HG02885 (cell line): Measurements from ENCODE around the gene LHX6.
A peak's percentile ranks its signal among the peaks of the same experiment; 100 is the strongest.

Experiments
- ATAC-seq: cut with Tn5 transposase; IDR thresholded peaks from one replicate; pipeline ENCODE4 v1.9.1; 2021; ENCODE audit warnings: mild to moderate bottlenecking; ENCODE audit not compliant: unreplicated experiment, poor library complexity

LHX6 gene

DNA sequence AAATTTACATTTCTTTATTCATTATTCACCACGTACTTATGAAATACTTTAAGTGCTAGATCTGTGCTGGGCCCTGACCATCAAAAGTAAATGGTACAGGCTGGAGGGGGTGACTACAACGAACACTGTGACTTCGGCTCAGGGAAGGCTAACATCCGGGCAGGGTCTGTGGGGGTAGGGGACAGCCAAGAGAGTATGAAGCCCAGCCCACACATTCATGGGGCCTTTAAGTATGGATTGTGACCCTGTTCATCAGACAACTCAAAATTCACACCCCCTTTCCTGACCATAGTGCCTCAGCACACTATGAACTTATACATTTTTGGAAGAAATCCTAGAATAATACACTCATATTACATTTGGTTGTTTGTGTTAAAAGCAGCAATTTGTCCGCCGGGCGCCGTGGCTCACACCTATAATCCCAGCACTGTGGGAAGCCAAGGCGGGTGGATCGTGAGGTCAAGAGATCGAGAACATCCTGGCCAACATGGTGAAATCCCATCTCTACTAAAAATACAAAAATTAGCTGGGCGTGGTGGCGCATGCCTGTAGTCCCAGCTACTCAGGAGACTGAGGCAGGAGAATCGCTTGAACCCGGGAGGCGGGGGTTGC is 35.7 kb downstream of the LHX6 start:
- ATAC-seq = no peak

DNA sequence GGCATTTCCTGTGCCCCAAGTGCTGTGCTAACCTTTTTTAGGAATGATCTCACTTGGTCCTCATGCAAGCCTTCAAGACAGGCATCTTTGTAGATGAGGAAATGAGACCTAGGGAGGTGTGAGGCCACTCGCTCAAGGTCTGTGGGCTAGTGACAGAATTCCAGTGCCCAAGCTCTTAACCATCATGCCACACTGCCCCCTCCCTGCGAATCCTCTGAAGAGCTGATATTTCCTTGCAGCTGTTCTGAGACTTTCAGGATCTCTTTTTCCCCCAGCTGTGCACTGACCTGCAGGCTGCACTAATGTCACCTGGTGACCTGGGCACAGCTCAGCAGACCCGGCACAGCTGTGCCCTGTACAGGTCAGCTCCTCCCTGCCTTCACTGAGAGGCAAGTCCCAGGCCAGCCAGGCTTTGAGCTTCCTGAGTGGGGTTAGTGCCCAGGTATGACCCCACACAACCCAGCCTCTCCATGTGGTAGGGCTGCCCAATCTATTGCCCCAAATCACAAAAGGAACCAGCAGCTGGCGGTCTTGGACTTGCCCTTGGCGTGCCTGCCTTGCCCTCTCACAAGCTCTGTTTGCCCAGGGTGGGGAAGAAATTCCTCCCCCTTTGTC is 36.4 kb downstream of the LHX6 start:
- no peak for ATAC-seq

DNA sequence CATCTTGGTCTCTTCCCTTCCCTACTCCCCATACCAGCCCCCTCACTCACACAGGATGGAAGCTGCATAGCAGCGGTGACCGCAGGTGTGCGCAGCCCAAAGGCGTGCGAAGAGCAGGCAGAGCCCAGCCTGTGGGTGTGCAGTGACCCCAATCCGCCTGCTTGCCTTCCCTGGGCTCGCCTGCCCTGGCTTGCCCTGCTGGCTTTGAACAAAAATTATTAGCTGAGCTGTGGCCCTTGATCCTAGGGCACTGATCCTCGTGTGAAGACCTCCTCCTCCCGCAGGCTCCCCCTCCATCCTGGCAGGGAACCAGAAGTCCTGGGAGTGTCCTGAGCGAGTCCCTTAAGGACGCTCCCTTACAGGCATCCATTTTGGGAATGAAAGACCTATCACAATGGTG is 37.2 kb downstream of the LHX6 start:
- ATAC-seq = no peak

DNA sequence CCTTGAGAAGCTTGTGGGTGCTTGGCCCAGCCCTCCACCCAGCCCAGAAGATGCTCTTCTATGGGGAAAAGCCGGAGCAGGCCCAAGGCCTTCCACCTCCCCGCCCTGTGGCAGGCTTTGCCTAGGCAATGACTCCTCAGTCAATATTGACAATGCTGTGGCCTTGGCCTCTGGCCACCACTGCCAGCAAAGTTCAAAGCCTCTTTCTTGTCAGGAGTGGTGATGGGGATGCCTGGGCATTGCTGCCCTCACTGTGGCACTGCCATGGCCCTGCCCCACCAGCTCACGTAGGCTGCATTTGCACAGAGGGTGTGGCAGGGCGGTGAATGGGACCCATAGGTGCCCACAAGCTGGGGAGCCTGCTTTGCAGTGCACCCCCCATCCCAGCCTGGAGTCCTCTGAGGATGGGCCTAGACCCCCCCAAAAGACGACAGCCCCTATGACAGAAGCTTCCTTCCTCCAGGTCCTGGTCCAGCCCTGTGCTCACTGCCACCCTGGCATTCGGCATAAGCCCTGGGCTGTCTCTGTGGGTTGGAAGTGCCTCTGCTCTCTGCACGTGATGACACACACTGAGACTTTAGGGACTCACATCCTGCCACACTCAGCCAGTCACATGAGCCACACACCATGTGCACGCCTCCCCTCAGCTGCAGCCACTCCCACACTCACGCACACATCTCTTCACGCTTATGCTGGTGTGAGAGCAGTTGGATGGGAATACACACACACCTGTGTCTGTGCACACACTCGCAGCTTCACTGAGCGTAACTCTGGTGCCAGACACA is 38.0 kb downstream of the LHX6 start:
- no peak for ATAC-seq

DNA sequence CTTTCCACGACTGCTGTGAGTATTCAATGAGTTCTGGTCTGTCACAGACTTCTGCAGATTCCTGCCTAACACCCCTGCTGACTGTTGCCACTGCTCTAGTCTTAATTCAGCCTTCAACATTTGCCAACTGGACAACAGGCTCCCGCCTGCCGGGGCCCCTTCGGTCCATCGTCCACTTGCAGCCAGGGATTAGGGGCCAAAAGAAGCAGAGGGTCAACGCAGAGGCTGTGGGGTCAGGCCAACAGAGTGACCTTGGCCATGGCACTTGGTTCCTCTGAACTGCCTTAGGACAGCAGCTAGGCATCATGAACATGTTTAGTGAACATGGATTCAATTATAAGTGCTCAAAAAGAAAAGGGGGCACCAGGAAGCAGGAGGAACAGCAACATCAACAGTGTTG is 40.4 kb downstream of the LHX6 start:
- ATAC-seq = no peak

DNA sequence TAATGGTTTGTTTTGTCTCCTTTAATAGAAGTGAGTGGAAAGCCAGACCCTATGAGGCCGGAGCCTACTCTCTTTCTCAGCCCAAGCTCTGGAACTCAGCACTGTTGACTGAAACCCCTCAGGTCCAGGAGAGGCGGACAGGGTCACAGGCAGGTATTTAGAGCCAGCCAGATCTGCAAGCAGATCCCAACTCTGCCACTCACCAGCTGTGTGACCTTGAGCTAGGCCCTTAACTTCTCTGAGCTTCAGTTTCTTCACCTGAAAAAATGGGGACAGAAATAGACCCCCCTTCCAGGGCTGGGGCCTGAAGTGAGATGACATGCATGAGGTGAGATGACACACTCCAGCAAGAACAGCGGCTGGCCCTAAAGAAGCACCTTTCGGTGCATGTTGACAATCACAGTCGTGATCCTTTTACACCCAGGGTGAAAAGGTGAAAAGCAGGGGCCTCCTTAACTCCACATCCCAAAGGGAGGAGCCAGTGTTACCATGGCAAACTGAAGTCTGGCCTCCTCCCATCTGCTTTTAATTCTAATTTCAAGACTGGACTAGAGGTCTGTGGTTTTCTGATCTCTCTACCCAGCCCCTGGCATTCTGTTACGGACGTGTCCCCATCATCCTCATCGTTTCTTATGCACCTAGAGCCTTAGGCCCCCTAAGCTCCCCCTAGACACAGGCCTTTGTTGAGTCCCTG is 41.8 kb downstream of the LHX6 start:
- ATAC-seq = no peak

DNA sequence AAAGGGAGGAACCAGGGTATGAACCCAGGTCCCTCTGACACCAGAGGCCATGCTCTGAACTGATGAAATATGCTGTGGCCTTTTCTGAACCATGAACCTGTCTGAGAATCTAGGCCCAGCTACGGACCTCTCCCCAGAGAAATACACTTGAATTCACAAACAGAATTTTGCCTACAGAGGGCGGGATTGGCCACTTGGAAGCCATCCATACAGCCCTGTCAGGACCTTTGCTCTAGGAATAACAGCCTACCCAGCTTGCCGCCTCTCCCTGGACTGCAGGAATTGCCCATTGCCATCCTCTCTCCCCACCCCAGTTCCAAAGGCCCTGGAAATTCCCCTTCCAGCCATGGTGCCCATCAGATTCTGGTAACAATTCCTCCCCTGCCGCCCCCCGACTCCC is 42.5 kb downstream of the LHX6 start:
- ATAC-seq = no peak

DNA sequence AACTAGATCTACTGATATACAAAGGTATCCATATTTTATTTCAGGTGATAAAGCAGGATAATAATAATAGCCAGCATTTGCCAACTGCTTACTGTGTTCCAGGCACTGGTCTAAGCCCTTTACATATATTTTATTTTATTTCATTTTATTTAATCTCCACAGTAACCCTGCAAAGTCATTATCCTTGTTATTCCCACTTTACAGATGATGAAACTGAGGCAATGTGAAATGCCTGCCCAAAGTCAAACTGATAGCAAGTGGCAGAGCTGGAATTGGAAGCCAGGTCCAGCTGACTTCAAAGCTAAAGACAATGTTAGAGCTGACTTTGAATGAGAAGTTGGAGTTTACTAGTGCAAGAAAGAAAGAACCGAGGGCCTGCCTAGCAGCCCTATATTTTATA is 44.2 kb downstream of the LHX6 start:
- ATAC-seq = no peak

DNA sequence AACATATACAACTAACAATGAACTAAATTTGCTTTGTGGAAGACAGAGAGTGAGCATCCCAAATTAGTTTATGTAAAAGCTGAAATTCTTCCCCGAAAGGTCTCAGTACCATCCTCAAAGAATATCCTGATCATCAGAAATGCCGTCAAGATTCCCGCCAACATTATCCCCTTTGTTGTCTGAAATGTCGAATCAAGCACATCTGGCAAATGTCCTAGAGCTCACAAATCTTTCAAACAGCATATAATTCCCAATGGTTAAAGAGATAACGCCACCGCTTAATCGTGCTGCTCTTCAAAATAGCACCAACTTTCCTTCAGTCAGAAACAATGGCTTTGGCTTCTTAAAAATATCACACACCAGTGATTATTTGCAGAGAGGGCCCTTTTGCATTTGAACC is 45.3 kb downstream of the LHX6 start:
- ATAC-seq = no peak

DNA sequence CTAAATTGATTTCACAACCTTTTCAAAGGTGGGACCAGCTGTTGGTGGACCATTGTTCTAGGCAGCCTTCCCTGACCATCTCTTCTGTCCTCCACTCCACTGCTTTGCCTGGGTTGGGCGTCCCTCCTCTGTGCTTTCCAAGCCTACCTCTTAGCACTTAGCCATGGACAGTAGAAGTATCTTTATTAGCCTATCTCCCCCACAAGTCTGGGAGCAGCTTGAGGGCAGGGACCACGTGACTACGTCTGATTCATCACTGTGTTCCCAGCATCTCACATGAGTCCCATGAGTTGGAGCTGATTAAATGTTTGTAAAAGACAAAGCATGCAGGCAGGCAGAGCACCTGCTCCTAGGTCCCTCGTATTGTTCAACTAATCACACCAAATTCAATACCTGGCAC is 48.1 kb downstream of the LHX6 start:
- ATAC-seq = no peak

DNA sequence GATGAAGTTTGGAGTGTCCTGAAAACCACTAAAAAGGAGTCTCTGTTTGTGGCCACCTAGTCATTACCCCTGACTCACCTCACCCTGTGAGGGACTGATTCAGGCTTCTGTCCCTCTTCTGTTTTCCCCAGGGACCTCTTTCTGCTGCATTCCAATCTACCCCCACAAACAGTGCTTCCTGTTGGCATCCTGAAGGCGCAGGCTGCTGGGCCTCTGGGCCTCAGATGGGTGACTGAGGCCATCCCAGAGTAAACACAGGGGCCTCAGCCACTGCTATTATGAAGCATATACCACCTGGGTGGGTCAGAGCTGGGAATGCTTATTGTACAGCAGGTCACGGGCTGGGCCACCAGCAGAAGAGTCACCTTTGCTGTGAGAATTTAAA is 49.1 kb downstream of the LHX6 start:
- ATAC-seq = no peak

DNA sequence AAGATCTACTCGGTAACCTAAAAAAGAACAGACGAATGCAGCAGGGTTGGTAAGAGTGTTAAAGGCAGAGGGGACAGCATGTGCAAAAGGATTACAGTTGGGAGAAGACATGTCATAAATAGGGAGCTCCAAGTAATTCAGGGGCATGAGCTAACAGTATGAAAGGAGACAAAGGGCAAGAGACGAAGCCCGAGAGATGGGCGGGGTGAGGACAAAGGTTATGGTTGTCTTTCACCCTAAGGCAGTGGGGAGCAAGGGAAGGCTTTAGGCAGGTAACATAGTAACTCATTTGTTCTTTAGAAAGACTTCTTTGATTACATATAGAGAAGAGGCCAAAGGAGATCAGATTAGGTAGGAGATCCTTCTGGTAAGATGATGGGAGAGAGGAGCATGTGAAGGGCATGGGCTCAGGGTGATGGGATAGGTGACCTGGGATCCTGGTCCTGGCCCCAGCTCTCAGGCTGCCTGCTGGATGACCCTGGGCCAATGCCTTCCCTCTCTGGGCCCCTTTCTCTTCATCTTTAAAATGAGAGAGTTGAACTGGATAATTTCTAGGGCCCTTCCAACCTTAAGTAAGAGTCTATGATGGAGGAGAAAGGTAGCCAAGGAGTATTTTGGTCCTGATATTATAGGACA is 49.6 kb downstream of the LHX6 start:
- no peak for ATAC-seq

DNA sequence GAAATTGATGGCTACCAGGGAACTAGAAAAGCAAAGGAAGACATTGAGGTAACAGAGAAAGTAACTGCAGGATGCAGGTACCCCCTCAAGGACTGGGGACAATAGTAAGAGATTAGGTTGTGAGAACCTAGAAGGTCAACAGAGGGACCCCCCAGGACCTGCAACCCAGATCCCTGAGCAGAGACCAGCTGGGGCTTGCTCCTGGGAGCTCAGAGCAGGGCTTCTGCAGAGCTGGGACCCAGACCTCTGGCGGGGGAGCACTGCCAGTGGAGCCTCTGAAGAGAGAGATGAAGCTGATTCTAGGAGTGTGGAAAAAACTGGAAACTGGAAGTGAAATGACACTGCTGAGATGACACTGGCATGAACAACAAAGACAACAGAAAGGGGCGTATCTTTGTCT is 51.8 kb downstream of the LHX6 start:
- ATAC-seq = no peak

DNA sequence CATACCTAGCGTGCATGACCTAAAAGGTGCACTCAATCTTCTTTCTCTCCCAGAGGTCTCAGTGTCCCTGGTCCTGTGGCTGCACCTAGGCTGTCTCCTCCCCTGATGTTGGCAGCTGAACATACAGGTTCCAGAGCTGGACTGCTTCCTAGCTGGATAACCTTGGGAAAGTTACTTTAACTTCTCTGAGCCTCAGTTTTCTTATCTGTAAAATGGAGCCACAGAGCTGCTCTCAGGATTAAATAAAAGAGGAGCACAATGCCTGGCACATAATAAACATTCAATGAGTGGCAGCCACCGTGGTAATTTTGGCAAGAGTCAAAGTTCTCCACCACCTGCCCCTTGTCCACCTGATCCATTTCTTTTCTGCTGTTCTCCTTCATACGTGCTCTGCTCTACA is 55.1 kb downstream of the LHX6 start:
- ATAC-seq = no peak

DNA sequence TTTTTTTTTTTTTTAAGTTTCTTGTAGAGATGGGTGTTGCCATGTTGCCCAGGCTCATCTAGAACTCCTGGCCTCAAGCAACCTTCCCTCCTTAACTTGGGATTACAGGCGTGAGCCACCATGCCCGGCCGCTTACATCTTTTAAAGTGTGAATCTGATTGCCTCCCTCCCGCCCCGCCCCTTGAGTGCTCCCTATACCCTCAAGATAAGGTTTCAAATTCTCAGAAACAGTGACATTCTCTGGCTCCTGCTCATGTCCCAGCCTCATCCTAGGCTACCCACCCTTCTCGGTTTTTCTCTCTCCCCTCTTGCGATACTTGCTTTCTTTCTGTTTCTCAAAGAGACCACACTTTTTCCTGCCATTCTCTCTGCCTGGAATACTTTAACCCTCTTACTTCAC is 56.6 kb downstream of the LHX6 start:
- ATAC-seq = no peak

DNA sequence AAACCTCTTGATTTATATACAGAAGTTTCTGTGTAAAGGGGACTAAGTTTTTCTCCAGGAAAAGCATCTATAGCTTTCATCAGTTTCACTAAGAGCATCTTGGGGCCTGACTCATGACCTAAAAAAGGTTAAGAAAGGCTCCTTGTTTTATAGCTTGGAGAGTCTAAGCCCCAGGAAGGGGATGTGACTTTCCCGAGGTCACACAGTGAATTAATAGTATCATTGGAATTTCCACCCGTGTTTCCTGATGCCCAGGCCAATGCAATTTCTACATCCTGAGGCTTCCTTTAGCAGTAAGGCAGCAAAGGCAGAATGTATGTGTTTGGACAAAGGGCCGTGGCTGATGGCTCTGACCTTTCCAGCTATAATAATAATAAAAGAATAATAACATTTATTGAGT is 60.4 kb downstream of the LHX6 start:
- no peak for ATAC-seq

DNA sequence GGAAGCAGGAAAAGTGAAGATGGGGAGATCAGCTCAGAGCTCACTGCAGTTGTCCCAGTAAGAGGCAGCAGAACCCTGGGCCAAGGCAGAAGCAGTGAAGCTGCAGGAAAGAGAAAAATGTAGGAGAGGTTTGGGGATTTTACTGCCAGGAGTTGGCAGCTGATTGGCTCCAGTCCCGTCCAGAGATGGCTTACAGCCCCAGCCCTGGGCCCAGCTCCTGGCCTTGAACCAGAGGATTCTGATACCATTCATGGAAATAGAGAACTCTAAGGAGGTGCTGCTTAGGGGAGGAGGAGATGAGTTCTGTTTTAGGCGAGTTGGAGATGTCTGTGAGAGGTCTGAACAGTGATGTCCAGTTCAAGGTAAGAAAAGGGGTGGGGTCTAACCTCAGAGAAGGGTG is 64.5 kb downstream of the LHX6 start:
- ATAC-seq = no peak

DNA sequence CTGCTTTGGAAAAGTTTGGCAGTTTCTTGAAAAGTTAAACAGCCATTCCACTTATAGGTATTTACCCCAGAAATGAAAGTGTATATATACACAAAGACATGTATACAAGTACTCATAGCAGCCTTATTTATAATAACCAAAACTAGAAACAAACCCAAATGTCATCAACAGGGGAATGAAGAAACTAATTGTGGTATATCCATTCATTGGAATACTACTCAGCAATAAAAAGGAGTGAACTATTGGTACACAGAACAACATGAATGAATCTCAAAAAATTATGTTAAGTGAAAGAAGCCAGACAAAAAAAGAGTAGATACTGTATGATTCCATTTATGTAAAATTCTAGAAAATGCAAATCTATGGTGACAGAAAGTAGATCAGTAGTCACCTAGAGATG is 66.3 kb downstream of the LHX6 start:
- no peak for ATAC-seq

DNA sequence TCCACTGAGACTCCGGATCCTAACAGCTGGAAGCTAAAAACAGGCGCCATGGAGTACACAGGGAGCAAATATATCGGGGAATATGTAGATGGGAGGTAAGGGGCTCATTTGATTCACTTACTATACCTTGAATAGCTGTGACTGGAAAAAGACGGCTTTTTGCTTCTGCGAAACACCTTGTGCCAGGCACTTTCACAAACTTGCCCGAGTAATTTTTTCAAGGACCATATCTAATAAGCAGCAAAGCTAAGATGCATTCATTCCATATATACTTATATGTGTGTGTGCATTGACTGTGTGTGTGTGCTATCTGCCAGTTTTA is 68.9 kb downstream of the LHX6 start:
- no peak for ATAC-seq

DNA sequence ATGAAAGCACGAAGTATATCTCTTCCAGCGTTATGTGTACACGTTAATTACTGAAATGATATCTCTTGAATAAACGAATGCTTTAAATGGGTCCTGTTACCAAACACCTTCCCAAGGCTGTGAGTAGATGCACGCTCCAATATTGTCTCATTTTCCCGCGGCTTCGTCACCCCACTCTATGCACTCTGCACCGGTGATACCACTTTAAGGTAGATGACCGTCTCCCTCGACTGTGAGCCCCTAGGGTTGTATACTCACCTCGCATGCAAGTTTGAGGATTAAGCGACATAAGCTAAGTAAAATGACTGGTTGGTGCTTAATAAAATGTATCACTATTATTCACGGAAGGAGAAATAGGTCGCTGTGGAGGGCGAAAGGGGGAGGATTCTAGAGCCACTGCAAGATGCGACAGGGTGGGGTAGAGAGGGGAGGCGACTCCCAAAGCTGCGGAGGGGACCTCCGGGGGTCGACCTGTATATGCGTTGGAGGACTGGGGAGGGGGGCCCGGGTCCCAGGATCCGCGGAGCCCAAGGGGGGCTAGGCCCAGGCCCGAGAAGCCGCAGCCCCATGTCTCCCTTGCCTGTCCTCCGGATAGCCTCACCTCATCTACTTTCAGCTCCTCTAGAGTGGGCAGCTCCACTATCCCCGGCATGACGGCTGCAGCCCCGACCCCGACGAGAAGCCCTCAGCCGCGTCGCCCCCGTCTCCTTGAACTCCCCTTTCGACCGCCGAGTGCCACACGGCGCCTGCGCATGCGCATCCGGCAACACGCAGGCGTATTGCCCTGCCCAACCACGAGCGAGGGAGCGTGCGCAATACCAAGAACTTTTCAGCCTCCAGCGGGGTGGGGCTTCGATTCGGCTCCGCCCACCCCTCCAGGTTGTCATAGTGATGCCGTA is 69.5 kb downstream of the LHX6 start, which contains the start of the genes MORN5 and NDUFA8:
TSS of gene MORN5 (plus strand) at position 883 of the 899 bp plus-strand sequence. CDS start 65 bp downstream, outside the sequence.
TSS of gene NDUFA8 (minus strand) at position 754 of the 899 bp plus-strand sequence. CDS start at position 652, 102 bp downstream.
- peak; percentile 96 for ATAC-seq
